HG02642 (cell line): ENCODE measurements around the gene MAB21L4.
"Not testable (repeated sequence)": the region's sequence is repeated elsewhere in the genome, so short reads cannot be mapped to it uniquely, and the experiment has no call there.

ENCODE experiments used
- ATAC-seq: cut with Tn5 transposase; IDR thresholded peaks from one replicate; pipeline ENCODE4 v1.9.1; 2021; ENCODE audit warnings: mild to moderate bottlenecking; ENCODE audit not compliant: unreplicated experiment, poor library complexity

The MAB21L4 gene

DNA sequence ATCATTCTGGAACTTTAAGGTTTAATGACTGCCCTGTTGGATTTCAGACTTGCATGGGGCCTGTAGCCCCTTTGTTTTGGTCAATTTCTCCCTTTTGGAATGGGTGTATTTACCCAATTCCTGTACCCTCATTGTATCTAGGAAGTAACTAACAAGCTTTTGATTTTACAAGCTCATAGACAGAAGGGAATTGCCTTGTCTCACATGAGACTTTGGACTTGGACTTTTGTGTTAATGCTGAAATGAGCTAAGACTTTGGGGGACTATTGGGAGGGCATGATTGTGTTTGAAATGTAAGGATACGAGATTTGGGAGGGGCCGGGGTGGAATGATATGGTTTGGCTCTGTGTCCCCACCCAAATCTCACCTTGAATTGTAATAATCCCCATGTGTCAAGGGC is 49.6 kb downstream of the MAB21L4 start:
- not testable (repeated sequence) for ATAC-seq

DNA sequence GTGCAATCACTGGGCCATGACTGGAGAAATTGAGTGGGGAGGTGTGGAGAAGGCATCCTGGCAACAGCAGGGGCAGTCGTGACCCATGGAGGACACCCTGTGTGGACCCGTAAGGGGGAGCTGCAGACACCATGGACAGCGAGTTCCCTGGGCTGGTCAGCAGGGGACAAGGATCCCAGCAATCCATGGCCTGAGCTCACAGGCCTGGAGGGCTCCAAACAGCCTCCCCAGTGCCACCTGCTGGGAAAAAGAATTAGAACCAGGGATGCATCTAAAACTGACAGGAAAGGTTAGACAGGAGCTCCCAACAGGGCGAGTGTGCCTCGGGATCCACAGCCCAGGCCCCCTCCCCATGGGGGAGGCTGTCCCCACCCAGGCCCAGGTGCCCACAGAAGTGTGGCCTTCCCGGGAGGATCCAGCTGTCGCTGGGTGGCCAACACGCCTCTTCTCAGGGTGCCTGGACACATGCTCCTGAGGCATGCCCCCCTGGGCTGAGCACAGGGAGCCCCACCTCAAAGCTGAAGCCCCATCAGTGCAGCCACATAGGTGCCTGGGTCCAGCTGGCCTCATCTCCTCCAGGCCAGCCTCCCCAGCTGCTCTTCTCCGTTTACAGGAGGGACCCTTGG is 55.4 kb downstream of the MAB21L4 start:
- no peak for ATAC-seq

DNA sequence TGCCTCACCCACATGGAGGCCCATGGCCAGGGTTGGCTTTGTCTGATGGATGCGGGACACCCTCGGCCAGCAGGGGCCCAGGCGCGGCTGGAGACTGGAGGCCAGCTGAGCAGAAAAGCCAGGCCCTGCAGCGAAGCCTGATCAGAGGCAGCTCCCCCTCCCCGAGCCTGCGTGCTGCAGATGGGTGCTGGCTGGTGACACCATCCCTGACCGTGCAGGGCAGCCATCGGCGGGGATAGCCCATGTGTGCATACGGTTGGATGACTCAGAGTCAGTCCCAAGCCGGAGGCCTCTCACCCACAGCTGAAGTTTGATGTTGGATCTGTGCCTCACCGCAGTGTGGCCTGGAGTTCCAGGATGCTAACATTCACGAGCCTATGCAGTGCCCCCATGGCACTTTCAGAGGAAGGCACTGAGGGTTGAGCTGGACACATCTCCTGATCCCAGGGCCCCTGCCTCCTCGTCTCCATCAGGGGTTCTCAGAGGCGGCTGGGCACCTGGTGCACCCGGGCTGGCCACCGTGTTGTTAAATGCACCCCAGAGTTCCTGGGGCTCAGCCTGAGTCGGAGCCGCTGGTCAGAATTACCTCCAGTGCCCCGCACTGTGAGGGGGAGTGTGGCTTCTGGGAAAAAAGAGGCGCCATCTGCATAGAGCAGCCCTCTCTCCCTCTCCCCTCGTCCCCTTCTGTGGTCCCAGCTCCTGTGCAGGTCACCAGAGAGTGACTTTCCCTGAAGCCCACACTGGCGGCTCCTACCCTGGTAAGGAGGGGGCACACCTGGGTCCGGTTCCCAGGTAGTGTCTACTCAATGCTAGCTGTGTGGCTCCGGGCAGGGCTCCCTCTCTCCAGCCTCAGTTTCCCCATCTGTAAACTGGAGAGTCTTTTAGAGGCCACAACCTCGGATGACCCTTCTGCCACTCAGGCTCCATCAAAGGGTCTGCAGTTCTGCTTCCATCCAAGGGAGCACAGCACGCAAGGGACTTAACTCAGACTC is 56.5 kb downstream of the MAB21L4 start:
- no peak for ATAC-seq

DNA sequence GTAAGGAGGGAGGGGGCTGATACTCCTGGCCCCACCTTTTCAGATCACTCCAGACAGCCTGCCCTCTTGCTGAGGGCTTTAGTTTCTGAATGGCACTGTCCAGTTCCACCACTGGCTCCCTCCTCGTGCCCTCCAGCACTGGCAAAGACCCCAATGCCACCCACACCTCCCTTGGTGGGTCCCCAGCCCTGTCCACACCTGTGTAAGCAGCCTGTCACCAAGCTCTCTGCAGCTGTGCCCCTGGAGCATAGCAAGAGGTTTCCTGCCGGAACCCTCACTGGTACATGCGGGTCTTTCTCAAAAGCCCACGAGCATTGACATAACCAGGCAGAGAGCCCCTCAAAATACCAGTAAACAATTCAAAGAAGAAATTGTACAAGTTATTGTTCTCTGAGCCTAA is 58.3 kb downstream of the MAB21L4 start:
- ATAC-seq, result no peak

DNA sequence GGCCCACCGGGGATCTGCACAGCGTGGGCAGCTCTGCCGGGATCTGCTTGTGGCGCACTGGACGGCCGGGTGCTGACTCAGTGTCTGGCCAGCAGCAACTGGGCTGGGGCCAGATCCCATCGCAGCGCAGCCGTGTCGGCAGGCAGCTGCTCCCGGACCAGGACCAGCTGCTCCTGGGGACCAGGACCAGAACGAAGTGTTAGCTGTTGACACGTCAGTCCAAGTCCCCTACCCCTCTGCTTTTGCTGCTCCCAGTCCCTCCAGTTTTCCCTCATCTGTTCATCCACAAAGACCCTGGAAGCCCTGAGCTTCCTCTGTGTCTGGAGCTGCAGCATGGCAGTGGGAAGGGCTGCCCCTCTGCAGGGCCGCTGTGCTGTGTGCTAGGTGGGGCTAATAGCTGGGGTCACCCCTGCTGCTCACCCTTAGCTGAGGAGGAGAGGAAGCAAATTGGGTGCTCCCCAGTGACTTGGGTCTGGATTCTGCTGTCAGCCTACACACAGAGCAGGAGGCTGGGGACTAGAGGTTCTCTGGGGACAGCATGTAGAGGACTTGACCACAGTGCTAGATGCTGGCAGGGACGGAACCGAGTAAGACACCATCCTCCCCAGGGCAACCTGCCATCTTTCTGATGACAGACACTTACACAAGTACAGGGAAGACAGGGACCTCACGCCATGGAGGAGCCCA is 59.0 kb downstream of the MAB21L4 start:
- no peak for ATAC-seq
